HEK293T (cell line): ENCODE results near the gene CFAP61.

Source experiments
- ARNT ChIP-seq: fragments of 450-650 bp; IDR thresholded peaks from 2 replicates; pipeline ENCODE4 v1.6.1; 2017; ENCODE audit warnings: mild to moderate bottlenecking
- BHLHE40 ChIP-seq: fragments of 450-650 bp; IDR thresholded peaks from 2 replicates; pipeline ENCODE4 v1.6.1; 2016; ENCODE audit warnings: mild to moderate bottlenecking, moderate library complexity, borderline replicate concordance
- CTBP1 ChIP-seq: fragments of 450-650 bp; IDR thresholded peaks from 2 replicates; pipeline ENCODE4 v1.6.1; 2016; ENCODE audit warnings: borderline replicate concordance
- ELF4 ChIP-seq: fragments of 450-650 bp; IDR thresholded peaks from 2 replicates; pipeline ENCODE4 v1.6.1; 2017; ENCODE audit warnings: antibody characterized with exemption
- FOXK2 ChIP-seq: fragments of 450-650 bp; IDR thresholded peaks from 2 replicates; pipeline ENCODE4 v1.6.1; 2016; ENCODE audit warnings: mild to moderate bottlenecking
- LEF1 ChIP-seq: fragments of 450-650 bp; IDR thresholded peaks from 2 replicates; pipeline ENCODE4 v1.6.1; 2017; ENCODE audit warnings: mild to moderate bottlenecking, borderline replicate concordance
- NFRKB ChIP-seq: fragments of 450-650 bp; IDR thresholded peaks from 2 replicates; pipeline ENCODE4 v1.6.1; 2016; ENCODE audit warnings: mild to moderate bottlenecking, moderate library complexity
- SP1 ChIP-seq: fragments of 450-650 bp; IDR thresholded peaks from 2 replicates; pipeline ENCODE4 v1.6.1; 2017
- SUZ12 ChIP-seq: fragments of 450-650 bp; IDR thresholded peaks from 2 replicates; pipeline ENCODE4 v1.6.1; 2016; ENCODE audit warnings: mild to moderate bottlenecking
- TARDBP ChIP-seq: fragments of 450-650 bp; IDR thresholded peaks from 2 replicates; pipeline ENCODE4 v1.6.1; 2016
- ZNF384 ChIP-seq: fragments of 450-650 bp; IDR thresholded peaks from 2 replicates; pipeline ENCODE4 v1.6.1; 2016

DNA sequence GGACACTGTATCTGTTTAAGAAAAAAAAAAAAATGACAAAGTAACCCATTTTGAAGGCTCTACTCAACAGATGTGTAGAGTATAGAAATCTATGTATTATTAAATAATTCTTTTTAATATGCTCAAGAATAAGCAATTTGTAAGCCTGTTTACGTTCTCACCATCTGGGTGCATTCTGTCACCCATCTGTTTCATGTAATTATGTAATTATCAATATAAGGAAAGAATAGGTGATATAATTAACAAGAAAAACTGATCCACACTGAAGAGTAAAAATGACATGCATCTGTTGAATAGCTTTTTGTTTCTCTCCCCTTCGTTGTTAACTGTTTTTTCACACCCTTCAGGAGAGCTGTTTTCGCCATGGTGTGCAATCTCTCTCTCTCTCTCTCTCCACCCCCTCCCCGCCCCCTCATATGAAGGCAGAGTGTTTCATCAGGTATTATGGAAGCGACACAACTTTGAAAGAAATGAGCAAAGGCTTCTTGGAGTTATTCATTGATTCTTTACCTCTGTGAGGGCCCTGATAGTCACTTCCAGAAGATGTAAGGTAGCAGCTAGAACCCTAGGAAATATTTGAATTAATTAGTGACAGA lies 161.3 kb downstream of the CFAP61 start:
- TF ChIP-seq FOXK2, result no peak
- TF ChIP-seq BHLHE40, result no peak
- TF ChIP-seq ZNF384, result no peak
- no peak for TF ChIP-seq SUZ12
- no peak for TF ChIP-seq ARNT
- no peak for TF ChIP-seq NFRKB
- no peak for TF ChIP-seq LEF1
- no peak for TF ChIP-seq TARDBP
- TF ChIP-seq SP1, result no peak
- TF ChIP-seq CTBP1, result no peak
- no peak for TF ChIP-seq ELF4
